HFF-Myc (cell line): Measurements from ENCODE around the gene TMCO4.

Source experiments
- DNase-seq: peaks from one replicate; pipeline ENCODE4 v3.0.0-alpha.2; 2011; ENCODE audit warnings: low read depth; ENCODE audit errors: extremely low read depth
- H3K4me3 ChIP-seq: replicated peaks from 2 replicates; pipeline ENCODE4 v1.5.1; 2011; ENCODE audit warnings: low read depth, mild to moderate bottlenecking, control low read depth, low read length
- CTCF ChIP-seq: IDR thresholded peaks from 2 replicates; pipeline ENCODE4 v1.5.1; 2012; ENCODE audit warnings: mild to moderate bottlenecking, low read depth, low read length, control low read depth; ENCODE audit errors: missing control alignments

TMCO4 gene

GRCh38 chr1:19688041-19688842, 111.5 kb downstream of the TMCO4 start:
- DNase-seq = no peak
- H3K4me3 ChIP-seq = no peak overlapping the region
- TF ChIP-seq CTCF = no peak

- DNase-seq = no peak
- TF ChIP-seq CTCF = no peak
- H3K4me3 ChIP-seq = no peak overlapping the region
Measured at GRCh38 chr1:19687414-19687813, 112.3 kb downstream of the TMCO4 start.

DNA sequence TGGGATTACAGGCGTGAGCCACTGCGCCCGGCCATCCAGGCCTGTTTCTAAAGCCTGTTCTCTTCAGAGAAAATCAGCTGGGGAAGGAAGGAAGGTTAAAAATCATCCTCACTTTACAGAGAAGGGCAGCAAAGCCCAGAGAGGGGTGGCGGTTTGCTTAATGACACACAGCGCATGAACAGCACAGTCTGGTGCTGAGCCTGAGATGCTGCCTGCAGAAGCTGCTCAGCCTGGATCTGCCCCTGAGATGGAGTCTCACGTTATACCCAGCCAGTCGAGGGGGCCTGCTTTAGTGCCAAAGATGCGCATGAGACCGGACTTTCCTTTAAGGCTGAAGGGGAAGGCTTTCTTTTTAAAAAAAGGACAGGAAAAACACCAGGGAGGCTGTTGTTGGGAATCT, 113.7 kb downstream of the TMCO4 start:
- no peak overlapping the region for H3K4me3 ChIP-seq
- no peak for TF ChIP-seq CTCF
- DNase-seq = no peak

DNA sequence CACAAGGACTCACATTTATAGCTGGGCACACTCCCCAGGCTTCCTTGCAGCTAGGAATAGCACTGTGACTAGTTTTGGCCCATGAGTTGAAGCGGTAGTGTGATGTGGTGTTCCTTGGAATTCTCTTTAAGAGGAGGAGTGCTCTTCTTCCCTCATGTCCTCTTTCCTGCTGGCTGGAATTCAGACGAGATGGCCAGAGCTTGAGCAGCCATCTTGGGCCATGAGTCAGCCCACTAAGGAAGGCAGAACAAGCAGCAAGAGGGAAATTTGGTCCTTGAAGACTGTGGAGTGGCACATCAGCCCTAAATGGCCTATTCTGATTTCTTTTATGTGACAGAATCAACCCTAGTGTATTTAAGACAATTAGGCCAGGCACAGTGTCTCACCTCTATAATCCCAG, 115.0 kb downstream of the TMCO4 start:
- no peak for TF ChIP-seq CTCF
- DNase-seq = no peak
- no peak overlapping the region for H3K4me3 ChIP-seq

- no peak for DNase-seq
- TF ChIP-seq CTCF = no peak
- H3K4me3 ChIP-seq = no peak overlapping the region
Measured at GRCh38 chr1:19683351-19683750, 116.4 kb downstream of the TMCO4 start.

DNA sequence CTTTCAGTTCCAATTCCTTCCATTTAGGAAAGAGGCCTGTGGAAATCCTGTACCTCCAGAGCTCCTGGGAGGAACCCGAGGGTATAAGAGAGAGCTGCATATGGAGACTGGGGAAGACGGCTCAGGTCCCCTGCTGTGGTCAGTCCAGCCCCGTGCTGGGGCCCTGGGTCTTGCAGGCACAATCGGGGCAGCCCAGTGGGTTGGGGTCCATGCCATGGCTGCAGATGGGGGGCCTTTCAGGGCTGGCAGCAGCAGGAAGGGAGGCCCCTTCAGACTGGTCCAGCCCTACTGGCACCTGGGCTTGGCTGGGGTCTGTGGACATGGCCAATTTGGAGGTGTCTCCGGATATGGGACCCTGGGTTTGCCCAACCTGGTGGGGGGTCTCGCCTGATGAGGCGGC, 116.8 kb downstream of the TMCO4 start:
- no peak for TF ChIP-seq CTCF
- no peak overlapping the region for H3K4me3 ChIP-seq
- DNase-seq = no peak

DNA sequence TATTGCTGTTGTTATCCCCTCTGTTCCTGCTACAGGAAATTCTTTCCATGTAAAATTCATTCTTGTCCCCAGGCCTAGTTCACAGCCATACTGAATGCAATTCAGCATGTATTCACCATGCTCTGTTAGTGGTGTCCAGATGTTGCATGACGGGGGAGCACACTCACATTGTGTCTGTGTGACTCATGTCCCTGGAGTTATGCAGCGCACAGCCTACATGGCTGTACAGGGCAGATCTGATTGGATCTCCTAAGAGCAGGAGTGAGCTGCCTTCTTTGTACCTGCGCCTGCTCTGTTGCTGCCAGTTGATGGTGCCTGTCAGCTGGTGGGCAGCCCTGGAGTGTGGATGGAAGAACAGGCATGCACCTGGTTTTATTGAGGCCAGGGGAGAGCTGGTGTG, 117.5 kb downstream of the TMCO4 start:
- peak; percentile 85 for DNase-seq
- no peak overlapping the region for H3K4me3 ChIP-seq
- TF ChIP-seq CTCF = no peak
